ENCODE results near the gene HDAC3.

The HDAC3 gene

DNA sequence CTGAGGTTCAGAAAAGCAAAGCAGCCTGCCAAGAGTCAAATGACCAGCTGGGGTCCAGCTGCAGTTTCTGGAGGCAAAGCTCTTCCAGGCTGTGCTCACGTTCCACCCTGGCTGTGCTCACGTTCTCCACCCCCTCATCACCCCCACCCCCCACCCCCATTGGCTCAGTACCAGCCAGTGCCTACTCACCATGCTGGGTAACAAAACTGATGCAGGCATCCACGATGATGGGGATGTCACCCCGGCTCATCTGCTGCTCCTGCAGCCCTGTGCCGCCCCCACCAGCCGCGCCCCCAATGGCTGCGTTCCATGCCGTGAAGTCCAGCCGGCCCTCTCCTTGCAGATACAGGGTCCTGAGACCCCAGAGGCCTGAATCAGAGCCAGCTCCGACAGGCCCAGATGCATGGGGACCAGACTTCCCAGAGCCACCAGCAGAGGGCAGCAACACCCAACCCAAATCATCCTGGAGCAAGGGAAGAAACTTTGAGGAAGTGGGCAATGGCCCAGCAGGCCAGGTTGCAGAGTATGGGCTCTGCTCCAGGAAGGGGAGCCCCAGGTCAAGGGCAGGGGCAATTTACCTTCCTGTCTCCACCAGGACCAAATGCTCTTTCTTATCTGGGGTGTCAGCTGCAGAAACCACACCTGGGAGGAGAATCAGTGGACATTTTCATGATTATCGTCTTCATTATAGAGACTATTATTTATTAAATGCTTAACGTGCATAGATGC is 28.2 kb upstream of the HDAC3 start:
- Histone ChIP-seq H3K27me3 (ENCODE audit: insufficient read depth, low read length, poor library complexity, severe bottlenecking) (no peaks in the 10 kb centered on the region), H3K9me2 (replicated peaks; ENCODE audit: low read depth, low read length) (no peaks in the 10 kb centered on the region), H2AFZ (ENCODE audit: low read length) (peak overlapping the region; percentile 72), H4K20me1 (ENCODE audit: insufficient read depth, low read length, poor library complexity, severe bottlenecking) (no peaks in the 10 kb centered on the region), H3K4me3 (ENCODE audit: low read length, poor library complexity, severe bottlenecking) (no peak overlapping the region), H3K9me3 (ENCODE audit: insufficient read depth, low read depth, low read length) (no peaks in the 10 kb centered on the region), H3F3A (ENCODE audit: low read depth) (no peaks in the 10 kb centered on the region), H3K79me2 (ENCODE audit: insufficient read depth, low read length) (no peaks in the 10 kb centered on the region), H3K4me2 (ENCODE audit: low read depth, low read length, poor library complexity, severe bottlenecking) (peak overlapping the region; percentile 16), H3K36me3 (ENCODE audit: insufficient read depth, low read length) (no peaks in the 10 kb centered on the region), H3K4me1 (ENCODE audit: insufficient read depth, low read length, poor library complexity, severe bottlenecking) (no peaks in the 10 kb centered on the region), H3K9ac (ENCODE audit: low read depth, low read length, poor library complexity, severe bottlenecking) (no peak overlapping the region)
- TF ChIP-seq, protein P1, sequence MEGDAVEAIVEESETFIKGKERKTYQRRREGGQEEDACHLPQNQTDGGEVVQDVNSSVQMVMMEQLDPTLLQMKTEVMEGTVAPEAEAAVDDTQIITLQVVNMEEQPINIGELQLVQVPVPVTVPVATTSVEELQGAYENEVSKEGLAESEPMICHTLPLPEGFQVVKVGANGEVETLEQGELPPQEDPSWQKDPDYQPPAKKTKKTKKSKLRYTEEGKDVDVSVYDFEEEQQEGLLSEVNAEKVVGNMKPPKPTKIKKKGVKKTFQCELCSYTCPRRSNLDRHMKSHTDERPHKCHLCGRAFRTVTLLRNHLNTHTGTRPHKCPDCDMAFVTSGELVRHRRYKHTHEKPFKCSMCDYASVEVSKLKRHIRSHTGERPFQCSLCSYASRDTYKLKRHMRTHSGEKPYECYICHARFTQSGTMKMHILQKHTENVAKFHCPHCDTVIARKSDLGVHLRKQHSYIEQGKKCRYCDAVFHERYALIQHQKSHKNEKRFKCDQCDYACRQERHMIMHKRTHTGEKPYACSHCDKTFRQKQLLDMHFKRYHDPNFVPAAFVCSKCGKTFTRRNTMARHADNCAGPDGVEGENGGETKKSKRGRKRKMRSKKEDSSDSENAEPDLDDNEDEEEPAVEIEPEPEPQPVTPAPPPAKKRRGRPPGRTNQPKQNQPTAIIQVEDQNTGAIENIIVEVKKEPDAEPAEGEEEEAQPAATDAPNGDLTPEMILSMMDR (conservative IDR thresholded peaks at IDR 0.05; ENCODE audit: low read length), result peak; percentile 87
- no peak for TF ChIP-seq EZH2phosphoT487 (IDR thresholded peaks at IDR 0.05; ENCODE audit: borderline replicate concordance)

DNA sequence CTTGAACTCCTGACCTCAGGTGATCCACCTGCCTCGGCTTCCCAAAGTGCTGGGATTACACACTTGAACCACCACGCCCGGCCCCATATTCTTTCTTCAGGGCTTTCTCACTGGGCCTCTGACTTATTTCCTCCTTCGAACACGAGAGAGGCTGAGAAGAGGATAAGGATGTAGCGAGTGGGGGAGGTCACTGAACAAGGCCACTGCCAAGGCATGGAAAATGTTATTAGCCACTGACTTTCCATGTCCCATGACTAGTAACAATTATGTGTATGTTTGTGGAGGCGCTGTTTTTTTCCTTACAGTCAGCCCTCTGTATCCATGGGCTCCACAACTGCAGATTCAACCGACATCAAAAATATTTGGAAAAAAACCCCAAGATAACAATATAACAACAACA is 26.9 kb upstream of the HDAC3 start:
- Histone ChIP-seq H3F3A (ENCODE audit: low read depth) (no peaks in the 10 kb centered on the region), H3K4me2 (ENCODE audit: low read depth, low read length, poor library complexity, severe bottlenecking) (no peak overlapping the region), H3K9ac (ENCODE audit: low read depth, low read length, poor library complexity, severe bottlenecking) (no peak overlapping the region), H2AFZ (ENCODE audit: low read length) (no peak overlapping the region), H3K27me3 (ENCODE audit: insufficient read depth, low read length, poor library complexity, severe bottlenecking) (no peaks in the 10 kb centered on the region), H3K36me3 (ENCODE audit: insufficient read depth, low read length) (no peaks in the 10 kb centered on the region), H3K4me3 (ENCODE audit: low read length, poor library complexity, severe bottlenecking) (no peak overlapping the region), H3K79me2 (ENCODE audit: insufficient read depth, low read length) (no peaks in the 10 kb centered on the region), H4K20me1 (ENCODE audit: insufficient read depth, low read length, poor library complexity, severe bottlenecking) (no peaks in the 10 kb centered on the region), H3K4me1 (ENCODE audit: insufficient read depth, low read length, poor library complexity, severe bottlenecking) (no peaks in the 10 kb centered on the region), H3K9me3 (ENCODE audit: insufficient read depth, low read depth, low read length) (no peaks in the 10 kb centered on the region), H3K9me2 (replicated peaks; ENCODE audit: low read depth, low read length) (no peaks in the 10 kb centered on the region)
- TF ChIP-seq EZH2phosphoT487 (IDR thresholded peaks at IDR 0.05; ENCODE audit: borderline replicate concordance), result no peak
- TF ChIP-seq, protein P1 (conservative IDR thresholded peaks at IDR 0.05; ENCODE audit: low read length), result no peak

DNA sequence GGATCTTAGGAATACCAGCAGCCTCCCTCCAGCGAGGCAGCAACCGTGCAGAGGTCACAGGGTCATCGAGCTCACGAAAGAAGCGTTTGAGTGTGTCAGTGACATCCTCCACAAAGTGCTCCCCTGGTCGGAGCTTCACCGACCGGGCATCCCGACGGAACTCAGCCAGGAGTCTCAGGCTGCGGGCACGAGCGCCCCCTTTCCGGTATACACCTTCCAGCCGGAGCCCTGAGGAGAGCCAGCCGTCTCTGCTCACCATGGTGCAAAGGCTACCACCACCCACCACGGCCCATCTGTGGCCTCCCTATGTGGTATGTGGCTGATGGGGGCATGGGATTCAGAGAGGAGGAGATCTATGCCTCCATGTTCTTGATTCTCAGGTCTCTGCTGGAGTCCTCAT is 25.4 kb upstream of the HDAC3 start:
- H2AFZ ChIP-seq (ENCODE audit: low read length), result no peak overlapping the region
- no peak overlapping the region for H3K4me3 ChIP-seq (ENCODE audit: low read length, poor library complexity, severe bottlenecking)
- no peak overlapping the region for H3K4me2 ChIP-seq (ENCODE audit: low read depth, low read length, poor library complexity, severe bottlenecking)
- no peaks in the 10 kb centered on the region for H4K20me1 ChIP-seq (ENCODE audit: insufficient read depth, low read length, poor library complexity, severe bottlenecking)
- H3K9me3 ChIP-seq (ENCODE audit: insufficient read depth, low read depth, low read length), result no peaks in the 10 kb centered on the region
- no peaks in the 10 kb centered on the region for H3K27me3 ChIP-seq (ENCODE audit: insufficient read depth, low read length, poor library complexity, severe bottlenecking)
- no peaks in the 10 kb centered on the region for H3K4me1 ChIP-seq (ENCODE audit: insufficient read depth, low read length, poor library complexity, severe bottlenecking)
- no peak for TF ChIP-seq EZH2phosphoT487 (IDR thresholded peaks at IDR 0.05; ENCODE audit: borderline replicate concordance)
- TF ChIP-seq, protein P1 (conservative IDR thresholded peaks at IDR 0.05; ENCODE audit: low read length), result no peak
- no peak overlapping the region for H3K9ac ChIP-seq (ENCODE audit: low read depth, low read length, poor library complexity, severe bottlenecking)
- no peaks in the 10 kb centered on the region for H3F3A ChIP-seq (ENCODE audit: low read depth)
- no peaks in the 10 kb centered on the region for H3K36me3 ChIP-seq (ENCODE audit: insufficient read depth, low read length)
- H3K79me2 ChIP-seq (ENCODE audit: insufficient read depth, low read length), result no peaks in the 10 kb centered on the region
- H3K9me2 ChIP-seq (replicated peaks; ENCODE audit: low read depth, low read length), result no peaks in the 10 kb centered on the region

All from Loucy (cell line).